ENCODE data around the gene SPATC1L.

Gene SPATC1L

DNA sequence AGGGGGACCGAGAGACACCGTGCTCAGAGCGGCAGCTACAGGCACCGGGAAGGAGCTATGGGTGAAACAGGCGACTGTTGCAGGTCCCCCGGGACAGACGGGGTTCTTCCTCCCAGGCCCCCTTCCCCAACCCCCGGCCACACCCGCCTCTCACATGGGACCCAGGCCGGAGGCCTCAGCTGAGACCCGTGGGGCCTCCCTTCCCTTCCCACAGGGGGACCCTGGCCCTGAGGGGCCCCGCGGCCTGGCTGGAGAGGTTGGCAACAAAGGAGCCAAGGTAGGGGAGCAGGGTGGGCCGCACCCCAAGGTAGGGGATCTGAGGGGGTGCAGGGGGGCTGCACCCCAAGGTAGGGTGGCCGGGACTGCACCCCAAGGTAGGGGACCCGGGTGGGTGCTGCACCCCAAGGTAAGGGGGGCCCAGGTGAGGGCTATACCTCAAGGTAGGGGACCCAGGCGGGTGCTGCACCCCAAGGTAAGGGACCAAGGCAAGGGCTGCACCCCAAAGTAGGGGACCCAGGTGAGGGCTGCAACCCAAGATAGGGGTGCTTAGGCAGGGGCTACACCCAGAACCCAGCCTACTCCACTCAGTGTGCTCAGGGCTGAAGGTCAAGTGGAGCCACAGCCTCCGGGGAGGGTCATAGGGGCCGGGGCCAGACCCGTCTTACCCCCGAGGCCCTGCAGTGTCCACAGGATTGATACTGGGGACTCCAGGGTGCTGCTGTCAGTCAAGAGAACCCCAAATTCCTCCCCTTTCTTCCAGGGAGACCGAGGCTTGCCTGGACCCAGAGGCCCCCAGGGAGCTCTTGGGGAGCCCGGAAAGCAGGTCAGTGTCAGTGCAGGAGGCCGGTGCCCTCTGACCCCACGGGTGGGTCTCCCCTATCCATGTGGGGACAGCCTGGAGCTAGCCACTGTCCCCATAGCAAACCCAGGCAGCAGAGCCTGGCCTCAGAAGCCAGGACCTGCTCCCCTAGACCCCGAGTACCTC is 63.7 kb downstream of the SPATC1L start:
- no peak for DNase-seq (ENCODE audit: low read depth)

DNA sequence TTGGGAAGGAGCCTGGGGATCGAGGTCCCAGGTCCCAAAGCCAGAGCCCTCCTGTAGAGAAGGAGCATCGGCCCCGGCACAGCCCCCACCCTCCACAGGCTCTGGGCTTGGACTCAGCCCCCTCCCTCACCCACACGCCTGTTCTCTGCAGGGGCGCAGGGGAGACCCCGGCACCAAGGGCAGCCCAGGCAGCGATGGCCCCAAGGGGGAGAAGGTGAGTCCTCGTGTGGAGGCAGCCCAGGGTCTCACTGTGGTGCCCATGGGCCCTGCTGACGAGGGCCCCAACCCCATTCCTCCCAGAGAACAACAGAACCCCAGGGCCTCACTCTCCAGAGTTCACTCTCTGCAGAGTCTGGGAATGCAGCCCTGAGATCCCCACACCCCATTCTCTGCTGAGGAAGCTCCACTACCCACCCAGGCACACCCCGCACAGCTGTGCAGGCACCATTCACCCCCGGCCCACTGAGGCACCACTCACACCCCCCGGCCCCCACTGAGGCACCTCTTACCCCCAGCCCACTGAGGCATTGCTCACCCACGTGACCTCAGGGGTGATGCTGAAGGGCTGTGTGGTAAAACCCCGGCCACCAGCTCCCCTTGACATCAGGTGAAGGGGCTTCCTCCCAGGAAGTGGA is 64.5 kb downstream of the SPATC1L start:
- DNase-seq (ENCODE audit: low read depth), result no peak

DNA sequence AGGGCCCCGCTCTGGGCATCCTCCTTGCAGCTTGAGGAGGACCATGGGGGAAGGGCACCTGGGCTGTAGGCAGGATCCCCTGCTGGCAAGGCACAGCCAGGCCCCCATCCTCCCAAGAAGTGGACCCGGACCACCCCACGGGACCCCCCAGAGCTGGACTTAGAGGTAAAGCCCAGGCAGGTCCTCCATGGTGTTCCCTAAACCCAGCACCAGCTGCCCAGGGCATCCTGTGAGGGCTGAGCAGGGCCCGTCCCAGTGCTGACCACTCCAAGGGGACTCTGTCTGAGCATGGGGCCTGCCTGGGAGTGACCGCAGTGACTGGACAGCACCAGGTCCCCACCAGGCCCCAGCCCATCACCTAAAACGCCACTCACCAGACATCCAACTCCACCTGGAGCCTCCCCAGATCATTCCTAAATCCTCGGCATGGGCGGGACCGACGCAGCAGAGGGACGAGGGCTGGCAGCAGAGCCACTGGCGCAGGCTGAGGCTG is 65.1 kb downstream of the SPATC1L start:
- DNase-seq (ENCODE audit: low read depth), result no peak

DNA sequence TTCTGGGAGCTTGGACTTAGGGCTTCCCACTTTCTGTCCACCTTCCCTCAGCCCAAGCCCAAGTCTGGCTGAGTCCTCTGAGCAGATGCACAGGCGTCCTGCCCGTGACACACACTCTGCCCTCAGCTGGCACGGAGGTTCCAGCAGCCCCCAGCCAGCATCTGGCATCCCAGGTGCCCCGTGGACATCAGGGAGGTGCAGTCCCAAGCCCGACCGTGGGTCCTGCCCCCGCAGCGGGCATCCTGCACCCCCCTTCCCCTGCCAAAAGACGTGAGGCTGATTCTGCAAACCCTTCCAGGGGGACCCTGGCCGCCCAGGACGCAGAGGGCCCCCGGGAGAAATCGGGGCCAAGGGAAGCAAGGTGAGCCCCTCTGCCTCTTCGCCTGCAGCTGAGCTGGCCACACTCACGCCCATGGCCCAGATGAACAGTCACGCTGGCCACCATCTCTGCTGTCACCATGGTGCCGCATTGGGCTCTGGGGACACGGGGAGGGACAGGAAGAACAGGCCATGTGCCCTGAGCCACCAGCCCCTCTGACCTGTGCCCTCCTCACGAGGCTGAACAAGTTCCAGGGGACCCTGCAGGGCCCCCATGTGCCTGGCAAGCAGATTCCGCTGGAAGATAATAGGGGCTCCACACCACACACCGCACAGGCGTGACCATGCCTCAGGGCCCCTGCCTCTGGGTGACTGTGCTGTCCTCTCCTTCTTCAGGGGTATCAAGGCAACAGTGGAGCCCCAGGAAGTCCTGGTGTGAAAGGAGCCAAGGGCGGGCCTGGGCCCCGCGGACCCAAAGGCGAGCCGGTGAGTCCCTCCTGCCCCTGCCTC is 65.7 kb downstream of the SPATC1L start:
- DNase-seq (ENCODE audit: low read depth), result no peak

- no peak for DNase-seq (ENCODE audit: low read depth)
Observed at GRCh38 chr21:46117586-46118315, 66.5 kb downstream of the SPATC1L start.

- DNase-seq (ENCODE audit: low read depth), result no peak
Observed at GRCh38 chr21:46116776-46117585, 67.3 kb downstream of the SPATC1L start.

GRCh38 chr21:46116189-46116775 is 68.0 kb downstream of the SPATC1L start:
- no peak for DNase-seq (ENCODE audit: low read depth)

GRCh38 chr21:46115441-46116188 is 68.6 kb downstream of the SPATC1L start:
- no peak for DNase-seq (ENCODE audit: low read depth)

- DNase-seq (ENCODE audit: low read depth), result no peak
Observed at GRCh38 chr21:46114963-46115362, 69.3 kb downstream of the SPATC1L start.

GRCh38 chr21:46113497-46114176 is 70.6 kb downstream of the SPATC1L start:
- DNase-seq (ENCODE audit: low read depth), result no peak

- DNase-seq (ENCODE audit: low read depth), result no peak
Observed at GRCh38 chr21:46112725-46113215, 71.5 kb downstream of the SPATC1L start.

DNA sequence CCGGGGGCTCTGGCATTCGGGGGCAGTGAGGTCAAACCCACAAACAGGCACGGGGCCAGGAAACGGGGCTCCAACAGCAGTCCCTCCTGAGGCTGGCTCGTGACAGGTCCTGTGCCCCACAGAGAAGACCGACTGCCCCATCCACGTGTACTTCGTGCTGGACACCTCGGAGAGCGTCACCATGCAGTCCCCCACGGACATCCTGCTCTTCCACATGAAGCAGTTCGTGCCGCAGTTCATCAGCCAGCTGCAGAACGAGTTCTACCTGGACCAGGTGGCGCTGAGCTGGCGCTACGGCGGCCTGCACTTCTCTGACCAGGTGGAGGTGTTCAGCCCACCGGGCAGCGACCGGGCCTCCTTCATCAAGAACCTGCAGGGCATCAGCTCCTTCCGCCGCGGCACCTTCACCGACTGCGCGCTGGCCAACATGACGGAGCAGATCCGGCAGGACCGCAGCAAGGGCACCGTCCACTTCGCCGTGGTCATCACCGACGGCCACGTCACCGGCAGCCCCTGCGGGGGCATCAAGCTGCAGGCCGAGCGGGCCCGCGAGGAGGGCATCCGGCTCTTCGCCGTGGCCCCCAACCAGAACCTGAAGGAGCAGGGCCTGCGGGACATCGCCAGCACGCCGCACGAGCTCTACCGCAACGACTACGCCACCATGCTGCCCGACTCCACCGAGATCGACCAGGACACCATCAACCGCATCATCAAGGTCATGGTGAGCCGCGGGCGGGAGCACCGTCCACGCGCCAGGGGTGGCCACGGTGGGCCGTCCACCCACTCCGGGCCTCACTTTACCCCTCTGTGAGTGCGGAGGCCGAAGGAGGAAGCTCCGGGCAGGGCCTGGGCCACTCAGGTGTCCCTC is 72.2 kb downstream of the SPATC1L start:
- no peak for DNase-seq (ENCODE audit: low read depth)

DNA sequence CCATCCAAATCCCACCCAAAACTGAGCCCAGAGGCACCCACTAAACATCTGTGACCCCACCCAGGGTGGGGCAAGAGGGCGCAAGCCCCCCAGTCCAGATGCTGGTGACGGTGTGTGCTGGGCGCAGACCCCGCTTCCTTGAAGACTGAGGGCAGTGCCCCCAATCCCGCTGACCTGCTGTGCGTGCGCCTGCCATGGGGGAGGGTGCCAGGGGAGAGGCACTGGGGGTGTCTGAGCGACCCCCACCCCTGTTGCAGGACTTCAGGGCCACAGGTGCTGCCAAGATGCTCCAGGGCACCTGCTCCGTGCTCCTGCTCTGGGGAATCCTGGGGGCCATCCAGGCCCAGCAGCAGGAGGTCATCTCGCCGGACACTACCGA is 73.1 kb downstream of the SPATC1L start:
- DNase-seq (ENCODE audit: low read depth), result no peak
